Endothelial cell of umbilical vein (primary cell): ENCODE data around the gene MYMX. TPM values are rescaled to one million over a fixed set of nuclear protein-coding genes. Genes with fewer than 3 reads are reported as not detected.

Source experiments
- BruUV-seq: library from RNA; stranded (reverse); fragments of 400-500 nt; replicated peaks from 2 replicates; lab custom pipeline; 2021; lab: Mats Ljungman, UMichigan
- CTCF ChIA-PET: fragments of 300-600, 350-600 bp; sonication (Branson Sonifier 250); formaldehyde crosslinking; loops from one replicate; lab custom pipeline; 2021; ENCODE audit warnings: antibody characterized with exemption, inconsistent platforms; lab: Charles Lee
- POLR2A ChIA-PET: fragments of 300-600, 350-600 bp; sonication (Branson Sonifier 250); formaldehyde crosslinking; loops from one replicate; lab custom pipeline; 2021; ENCODE audit warnings: antibody characterized with exemption, inconsistent platforms; lab: Charles Lee
- DNase-seq: peaks from one replicate; pipeline ENCODE4 v3.0.0-alpha.2; 2011; ENCODE audit warnings: low read depth, low spot score
- FAIRE-seq: peaks from 2 replicates; lab custom pipeline; 2011; peaks lifted over from hg19 to GRCh38; lab: Jason Lieb, UNC
- H2AFZ ChIP-seq: 2 replicates; pipeline ENCODE4 v1.6.0; 2012; ENCODE audit warnings: low read depth, low read length, control low read depth, inconsistent platforms
- H3K27ac ChIP-seq: 2 replicates; pipeline ENCODE4 v1.5.1; 2011; ENCODE audit warnings: low read depth, mild to moderate bottlenecking, control low read depth, low read length, moderate library complexity; ENCODE audit not compliant: insufficient read depth
- H3K27me3 ChIP-seq, 2 experiments: 2 replicates each; pipeline versions ENCODE4 v1.6.0 to v1.6.1; 2011; ENCODE audit warnings: low read length in 2 of 2, mixed read lengths in 1 of 2; ENCODE audit not compliant: control insufficient read depth in 2 of 2, insufficient read depth in 2 of 2
- H3K36me3 ChIP-seq, 2 experiments: 2 replicates in 1 of 2; 3 replicates in 1 of 2; pipeline ENCODE4 v1.5.1; 2011; ENCODE audit warnings: low read length in 2 of 2, mild to moderate bottlenecking in 1 of 2, moderate library complexity in 1 of 2; ENCODE audit not compliant: control insufficient read depth in 2 of 2, insufficient read depth in 2 of 2; ENCODE audit errors: extremely low read depth in 1 of 2
- H3K4me1 ChIP-seq: 3 replicates; pipeline ENCODE4 v1.5.1; 2011; ENCODE audit warnings: mild to moderate bottlenecking, low read length; ENCODE audit not compliant: control insufficient read depth, insufficient read depth; ENCODE audit errors: extremely low read depth
- H3K4me2 ChIP-seq: 2 replicates; pipeline ENCODE4 v1.6.1; 2011; ENCODE audit warnings: low read length, control low read depth, mixed read lengths; ENCODE audit not compliant: insufficient read depth
- H3K4me3 ChIP-seq, 3 experiments: fragments of 200-600 bp in 1 of 3; sonication (generic), shearing (Covaris generic) in 1 of 3; replicated peaks in 1 of 3; 2 replicates each; pipeline ENCODE4 v1.5.1; 2011 to 2016; ENCODE audit warnings: control low read depth in 3 of 3, low read length in 3 of 3, mild to moderate bottlenecking in 2 of 3, inconsistent platforms in 1 of 3, low read depth in 1 of 3, moderate library complexity in 1 of 3; ENCODE audit not compliant: insufficient read depth in 1 of 3
- H3K79me2 ChIP-seq: 2 replicates; pipeline ENCODE4 v1.6.0; 2012; ENCODE audit warnings: low read length, inconsistent platforms; ENCODE audit not compliant: control insufficient read depth, insufficient read depth
- H3K9ac ChIP-seq: replicated peaks from 2 replicates; pipeline ENCODE3; 2011; ENCODE audit warnings: low read length, control low read depth; ENCODE audit not compliant: insufficient read depth; ENCODE audit errors: extremely low read depth
- H3K9me1 ChIP-seq: replicated peaks from 3 replicates; pipeline ENCODE4 v1.6.0; 2011; ENCODE audit warnings: mild to moderate bottlenecking, low read length; ENCODE audit not compliant: control insufficient read depth, insufficient read depth; ENCODE audit errors: extremely low read depth
- H3K9me3 ChIP-seq: replicated peaks from 2 replicates; pipeline ENCODE4 v1.5.1; 2012; ENCODE audit warnings: low read length, inconsistent platforms; ENCODE audit not compliant: control insufficient read depth, insufficient read depth
- H4K20me1 ChIP-seq: replicated peaks from 2 replicates; pipeline ENCODE3; 2011; ENCODE audit warnings: mild to moderate bottlenecking, low read length; ENCODE audit not compliant: control insufficient read depth, insufficient read depth; ENCODE audit errors: extremely low read depth
- EZH2 ChIP-seq: IDR thresholded peaks from 2 replicates; pipeline ENCODE4 v1.6.1; 2012; ENCODE audit warnings: borderline replicate concordance, low read depth, mild to moderate bottlenecking, moderate library complexity, low read length, inconsistent platforms; ENCODE audit not compliant: severe bottlenecking
- FOS ChIP-seq: IDR thresholded peaks from 2 replicates; pipeline ENCODE4 v1.6.1; 2011; ENCODE audit warnings: mild to moderate bottlenecking, low read length, moderate library complexity, borderline replicate concordance; ENCODE audit not compliant: insufficient read depth
- GATA2 ChIP-seq: IDR thresholded peaks from 2 replicates; pipeline ENCODE4 v1.7.0; 2011; ENCODE audit warnings: low read depth, mild to moderate bottlenecking, moderate library complexity, mixed read lengths, low read length; ENCODE audit not compliant: insufficient read length, insufficient read depth
- JUN ChIP-seq: IDR thresholded peaks from 2 replicates; pipeline ENCODE4 v1.6.1; 2011; ENCODE audit warnings: borderline replicate concordance, low read depth; ENCODE audit not compliant: insufficient read length, insufficient read depth
- MYC ChIP-seq: IDR thresholded peaks from one replicate; pipeline ENCODE4 v1.6.1; 2011; ENCODE audit warnings: mild to moderate bottlenecking, low read depth, low read length
- POLR2A ChIP-seq: IDR thresholded peaks from 2 replicates; pipeline ENCODE4 v1.6.1; 2012; ENCODE audit warnings: low read depth, mild to moderate bottlenecking, control low read depth, low read length
- POLR2AphosphoS5 ChIP-seq: IDR thresholded peaks from 2 replicates; pipeline ENCODE4 v1.6.1; 2012; ENCODE audit warnings: low read depth, mild to moderate bottlenecking, control low read depth, low read length, moderate library complexity; ENCODE audit not compliant: insufficient read depth
- dilution Hi-C: fragments of 300-500 bp; cut with MboI; formaldehyde crosslinking; loops from one replicate; pipeline ENCODE4 v1.15.0; 2019; ENCODE audit warnings: low sequenced_read_pairs; ENCODE audit not compliant: extremely low pct_ligation_motif_present
- intact Hi-C: fragments of 100-400 bp; cut with micrococcal nuclease; formaldehyde crosslinking; loops from one replicate; pipeline ENCODE4 v1.10.0; 2022
- polyA plus RNA-seq, 4 experiments: library from polyadenylated mRNA; depleted of rRNA in 3 of 4; stranded (reverse) in 3 of 4; unstranded in 1 of 4; fragments of >200 nt; gene quantifications; 2 replicates each; pipeline versions ENCODE4 v1.2.1 to v1.2.3, GENCODE V29; 2011 to 2012; ENCODE audit warnings: missing spikeins in 1 of 4
- total RNA-seq: library from RNA; stranded (reverse); gene quantifications from 2 replicates; pipeline ENCODE4 v1.2.3, GENCODE V29; 2021
- TF ChIP-seq, protein P1 (sequence below), 2 donors: IDR thresholded peaks; 1 replicate in 1 of 2; 2 replicates in 1 of 2; pipeline ENCODE4 v1.5.1; 2011; ENCODE audit warnings: low read length in 2 of 2, mild to moderate bottlenecking in 2 of 2, moderate library complexity in 2 of 2, control low read depth in 1 of 2, inconsistent platforms in 1 of 2, low read depth in 1 of 2; ENCODE audit not compliant: insufficient read depth in 1 of 2; ENCODE audit errors: extremely low read depth in 1 of 2
- TF ChIP-seq, protein P2 (sequence below): IDR thresholded peaks from 2 replicates; pipeline ENCODE4 v1.6.1; 2011; ENCODE audit not compliant: insufficient read depth, insufficient read length

Gene MYMX
- total and polyA plus RNA-seq, 2 donors (not counting 3 experiments of a cell fraction or from before 2014, with no cell fraction given), result 0.18 TPM; not detected in 1

DNA sequence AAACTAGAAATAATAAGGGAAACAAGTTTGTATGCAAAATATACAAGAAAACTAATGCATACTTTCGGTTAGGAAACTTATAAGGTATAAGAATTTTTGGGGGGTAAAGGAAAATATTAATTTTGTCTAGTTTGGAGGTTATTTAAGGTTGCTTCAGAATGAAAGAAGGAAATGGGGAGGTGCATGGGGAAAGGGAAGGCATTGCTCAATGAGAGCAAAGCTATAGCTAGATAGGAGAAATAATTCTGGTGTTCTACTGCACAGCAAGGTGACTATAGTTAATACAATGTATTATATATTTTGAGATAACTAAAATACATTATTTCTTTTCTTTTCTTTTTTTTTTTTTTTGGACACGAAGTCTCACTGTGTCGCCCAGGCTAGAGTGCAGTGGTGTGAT is 5.4 kb upstream of the MYMX start:
- no TSS peak for BruUV-seq
- Histone ChIP-seq H3K9ac (no peak overlapping the region), H3K4me1 (no peaks in the 10 kb centered on the region), H3K27me3 (no peaks in the 10 kb centered on the region), H2AFZ (no peak overlapping the region), H3K79me2 (no peaks in the 10 kb centered on the region), H3K36me3 (no peaks in the 10 kb centered on the region), H4K20me1 (no peaks in the 10 kb centered on the region), H3K4me3 (no peak overlapping the region), H3K4me2 (no peak overlapping the region), H3K9me1 (no peaks in the 10 kb centered on the region), H3K27ac (no peak overlapping the region), H3K9me3 (no peaks in the 10 kb centered on the region)
- intact Hi-C loops (no loop called here), dilution Hi-C loops (no loop called here)
- TF ChIP-seq FOS, result no peak
- TF ChIP-seq POLR2A, result no peak
- TF ChIP-seq JUN, result no peak
- no peak for TF ChIP-seq GATA2
- TF ChIP-seq MYC, result no peak
- TF ChIP-seq, protein P1, sequence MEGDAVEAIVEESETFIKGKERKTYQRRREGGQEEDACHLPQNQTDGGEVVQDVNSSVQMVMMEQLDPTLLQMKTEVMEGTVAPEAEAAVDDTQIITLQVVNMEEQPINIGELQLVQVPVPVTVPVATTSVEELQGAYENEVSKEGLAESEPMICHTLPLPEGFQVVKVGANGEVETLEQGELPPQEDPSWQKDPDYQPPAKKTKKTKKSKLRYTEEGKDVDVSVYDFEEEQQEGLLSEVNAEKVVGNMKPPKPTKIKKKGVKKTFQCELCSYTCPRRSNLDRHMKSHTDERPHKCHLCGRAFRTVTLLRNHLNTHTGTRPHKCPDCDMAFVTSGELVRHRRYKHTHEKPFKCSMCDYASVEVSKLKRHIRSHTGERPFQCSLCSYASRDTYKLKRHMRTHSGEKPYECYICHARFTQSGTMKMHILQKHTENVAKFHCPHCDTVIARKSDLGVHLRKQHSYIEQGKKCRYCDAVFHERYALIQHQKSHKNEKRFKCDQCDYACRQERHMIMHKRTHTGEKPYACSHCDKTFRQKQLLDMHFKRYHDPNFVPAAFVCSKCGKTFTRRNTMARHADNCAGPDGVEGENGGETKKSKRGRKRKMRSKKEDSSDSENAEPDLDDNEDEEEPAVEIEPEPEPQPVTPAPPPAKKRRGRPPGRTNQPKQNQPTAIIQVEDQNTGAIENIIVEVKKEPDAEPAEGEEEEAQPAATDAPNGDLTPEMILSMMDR (IDR thresholded peaks at IDR 0.05; ENCODE audit: extremely low read depth in 1 of 2, insufficient read depth in 1 of 2, low read depth in 1 of 2, low read length in 2 of 2), result no peak
- no peak for TF ChIP-seq EZH2
- TF ChIP-seq POLR2AphosphoS5, result no peak
- TF ChIP-seq, protein P2, sequence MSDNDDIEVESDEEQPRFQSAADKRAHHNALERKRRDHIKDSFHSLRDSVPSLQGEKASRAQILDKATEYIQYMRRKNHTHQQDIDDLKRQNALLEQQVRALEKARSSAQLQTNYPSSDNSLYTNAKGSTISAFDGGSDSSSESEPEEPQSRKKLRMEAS, result no peak
- DNase-seq (no peak), FAIRE-seq (no peak)
- CTCF ChIA-PET, result interaction anchor here (1.1 to 1.2 kb wide), 2 partner anchors 21 to 38 kb away, joined by 3 read pairs; no protein-coding TSS in a partner anchor
- POLR2A ChIA-PET, result no interaction called here
